ENCODE measurements around the gene PACS2.

PACS2 gene

DNA sequence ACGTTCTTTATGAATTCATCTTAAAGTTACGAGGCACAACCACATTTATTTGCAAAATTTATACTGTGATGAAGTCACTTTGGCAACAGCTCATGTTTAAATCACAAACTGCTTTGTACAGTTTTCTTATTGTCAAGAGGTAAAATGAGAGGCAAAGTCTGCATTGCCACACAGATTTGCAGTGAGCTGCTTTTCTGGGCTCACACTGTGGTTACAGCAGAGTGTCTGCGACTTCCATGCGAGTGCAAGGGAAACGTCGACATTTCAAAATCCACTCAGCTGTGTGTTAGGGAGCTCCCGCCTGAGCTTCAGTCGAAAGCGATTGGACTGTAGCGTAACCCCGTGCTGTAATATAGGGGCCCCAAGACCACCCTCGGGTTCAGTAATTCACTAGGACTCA lies 118.1 kb downstream of the PACS2 start:
- ATAC-seq = no peak
- TF ChIP-seq ZC3H10 (CRISPR knock-in tag; IDR thresholded peaks at IDR 0.05) (no peak), CSDC2 (CRISPR knock-in tag; IDR thresholded peaks at IDR 0.05) (no peak), TCF4 (CRISPR knock-in tag; IDR thresholded peaks at IDR 0.05; ENCODE audit: borderline replicate concordance) (no peak), ARNTL (CRISPR knock-in tag; IDR thresholded peaks at IDR 0.05; ENCODE audit: borderline replicate concordance, low read depth) (no peak), RARB (CRISPR knock-in tag; IDR thresholded peaks at IDR 0.05) (no peak), ZNF8 (CRISPR knock-in tag; IDR thresholded peaks at IDR 0.05) (no peak), ZFP3 (CRISPR knock-in tag; IDR thresholded peaks at IDR 0.05) (no peak), GLIS3 (CRISPR knock-in tag; IDR thresholded peaks at IDR 0.05) (no peak), ESRRG (CRISPR knock-in tag; IDR thresholded peaks at IDR 0.05) (no peak), PPARA (CRISPR knock-in tag; IDR thresholded peaks at IDR 0.05; ENCODE audit: borderline replicate concordance) (no peak), ZNF565 (CRISPR knock-in tag; conservative IDR thresholded peaks at IDR 0.05; ENCODE audit: low read depth) (no peak), ZFP30 (CRISPR knock-in tag; IDR thresholded peaks at IDR 0.05) (no peak), ISL1 (CRISPR knock-in tag; IDR thresholded peaks at IDR 0.05) (no peak), TOX (CRISPR knock-in tag; IDR thresholded peaks at IDR 0.05; ENCODE audit: borderline replicate concordance) (no peak), SNAI2 (CRISPR knock-in tag; IDR thresholded peaks at IDR 0.05) (no peak)
- TF ChIP-seq, protein P1, sequence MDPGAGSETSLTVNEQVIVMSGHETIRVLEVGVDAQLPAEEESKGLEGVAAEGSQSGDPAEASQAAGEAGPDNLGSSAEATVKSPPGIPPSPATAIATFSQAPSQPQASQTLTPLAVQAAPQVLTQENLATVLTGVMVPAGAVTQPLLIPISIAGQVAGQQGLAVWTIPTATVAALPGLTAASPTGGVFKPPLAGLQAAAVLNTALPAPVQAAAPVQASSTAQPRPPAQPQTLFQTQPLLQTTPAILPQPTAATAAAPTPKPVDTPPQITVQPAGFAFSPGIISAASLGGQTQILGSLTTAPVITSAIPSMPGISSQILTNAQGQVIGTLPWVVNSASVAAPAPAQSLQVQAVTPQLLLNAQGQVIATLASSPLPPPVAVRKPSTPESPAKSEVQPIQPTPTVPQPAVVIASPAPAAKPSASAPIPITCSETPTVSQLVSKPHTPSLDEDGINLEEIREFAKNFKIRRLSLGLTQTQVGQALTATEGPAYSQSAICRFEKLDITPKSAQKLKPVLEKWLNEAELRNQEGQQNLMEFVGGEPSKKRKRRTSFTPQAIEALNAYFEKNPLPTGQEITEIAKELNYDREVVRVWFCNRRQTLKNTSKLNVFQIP (CRISPR knock-in tag; IDR thresholded peaks at IDR 0.05; ENCODE audit: borderline replicate concordance, low read depth) = no peak
- TF ChIP-seq, protein P2, sequence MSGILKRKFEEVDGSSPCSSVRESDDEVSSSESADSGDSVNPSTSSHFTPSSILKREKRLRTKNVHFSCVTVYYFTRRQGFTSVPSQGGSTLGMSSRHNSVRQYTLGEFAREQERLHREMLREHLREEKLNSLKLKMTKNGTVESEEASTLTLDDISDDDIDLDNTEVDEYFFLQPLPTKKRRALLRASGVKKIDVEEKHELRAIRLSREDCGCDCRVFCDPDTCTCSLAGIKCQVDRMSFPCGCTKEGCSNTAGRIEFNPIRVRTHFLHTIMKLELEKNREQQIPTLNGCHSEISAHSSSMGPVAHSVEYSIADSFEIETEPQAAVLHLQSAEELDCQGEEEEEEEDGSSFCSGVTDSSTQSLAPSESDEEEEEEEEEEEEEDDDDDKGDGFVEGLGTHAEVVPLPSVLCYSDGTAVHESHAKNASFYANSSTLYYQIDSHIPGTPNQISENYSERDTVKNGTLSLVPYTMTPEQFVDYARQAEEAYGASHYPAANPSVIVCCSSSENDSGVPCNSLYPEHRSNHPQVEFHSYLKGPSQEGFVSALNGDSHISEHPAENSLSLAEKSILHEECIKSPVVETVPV (CRISPR knock-in tag; IDR thresholded peaks at IDR 0.05) = no peak
- TF ChIP-seq, protein P3, sequence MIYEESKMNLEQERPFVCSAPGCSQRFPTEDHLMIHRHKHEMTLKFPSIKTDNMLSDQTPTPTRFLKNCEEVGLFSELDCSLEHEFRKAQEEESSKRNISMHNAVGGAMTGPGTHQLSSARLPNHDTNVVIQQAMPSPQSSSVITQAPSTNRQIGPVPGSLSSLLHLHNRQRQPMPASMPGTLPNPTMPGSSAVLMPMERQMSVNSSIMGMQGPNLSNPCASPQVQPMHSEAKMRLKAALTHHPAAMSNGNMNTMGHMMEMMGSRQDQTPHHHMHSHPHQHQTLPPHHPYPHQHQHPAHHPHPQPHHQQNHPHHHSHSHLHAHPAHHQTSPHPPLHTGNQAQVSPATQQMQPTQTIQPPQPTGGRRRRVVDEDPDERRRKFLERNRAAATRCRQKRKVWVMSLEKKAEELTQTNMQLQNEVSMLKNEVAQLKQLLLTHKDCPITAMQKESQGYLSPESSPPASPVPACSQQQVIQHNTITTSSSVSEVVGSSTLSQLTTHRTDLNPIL (CRISPR knock-in tag; IDR thresholded peaks at IDR 0.05; ENCODE audit: low read depth) = no peak
- TF ChIP-seq, protein P4, sequence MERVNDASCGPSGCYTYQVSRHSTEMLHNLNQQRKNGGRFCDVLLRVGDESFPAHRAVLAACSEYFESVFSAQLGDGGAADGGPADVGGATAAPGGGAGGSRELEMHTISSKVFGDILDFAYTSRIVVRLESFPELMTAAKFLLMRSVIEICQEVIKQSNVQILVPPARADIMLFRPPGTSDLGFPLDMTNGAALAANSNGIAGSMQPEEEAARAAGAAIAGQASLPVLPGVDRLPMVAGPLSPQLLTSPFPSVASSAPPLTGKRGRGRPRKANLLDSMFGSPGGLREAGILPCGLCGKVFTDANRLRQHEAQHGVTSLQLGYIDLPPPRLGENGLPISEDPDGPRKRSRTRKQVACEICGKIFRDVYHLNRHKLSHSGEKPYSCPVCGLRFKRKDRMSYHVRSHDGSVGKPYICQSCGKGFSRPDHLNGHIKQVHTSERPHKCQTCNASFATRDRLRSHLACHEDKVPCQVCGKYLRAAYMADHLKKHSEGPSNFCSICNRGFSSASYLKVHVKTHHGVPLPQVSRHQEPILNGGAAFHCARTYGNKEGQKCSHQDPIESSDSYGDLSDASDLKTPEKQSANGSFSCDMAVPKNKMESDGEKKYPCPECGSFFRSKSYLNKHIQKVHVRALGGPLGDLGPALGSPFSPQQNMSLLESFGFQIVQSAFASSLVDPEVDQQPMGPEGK (CRISPR knock-in tag; IDR thresholded peaks at IDR 0.05; ENCODE audit: borderline replicate concordance) = no peak

DNA sequence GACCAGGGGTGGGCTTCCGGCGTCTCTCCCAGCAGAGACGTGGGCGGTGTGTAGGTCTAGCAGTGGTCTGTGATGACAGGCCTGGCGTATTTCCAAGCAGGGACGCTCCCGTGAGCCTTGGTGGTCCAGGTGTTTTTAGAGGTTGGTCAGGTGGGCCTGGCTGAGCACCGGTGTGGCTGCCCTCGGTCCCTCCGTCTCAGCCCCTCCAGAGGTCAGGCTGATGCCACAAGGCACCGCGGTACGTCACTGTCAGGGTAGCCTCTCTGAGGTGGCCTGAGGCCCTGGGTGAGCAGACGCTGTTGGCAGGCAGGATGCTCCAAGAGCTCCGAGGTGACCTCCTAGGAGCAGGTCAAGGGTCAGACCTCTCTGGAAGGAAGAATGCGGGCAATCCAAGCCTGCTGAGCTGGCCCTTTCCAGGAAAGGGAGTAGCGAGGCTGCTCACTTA lies 118.6 kb downstream of the PACS2 start:
- ATAC-seq = no peak
- TF ChIP-seq BACH2 (CRISPR knock-in tag; IDR thresholded peaks at IDR 0.05; ENCODE audit: borderline replicate concordance) = no peak
- TF ChIP-seq GLIS3 (CRISPR knock-in tag; IDR thresholded peaks at IDR 0.05) = no peak
- TF ChIP-seq RARB (CRISPR knock-in tag; IDR thresholded peaks at IDR 0.05) = no peak
- no peak for TF ChIP-seq ZNF565 (CRISPR knock-in tag; conservative IDR thresholded peaks at IDR 0.05; ENCODE audit: low read depth)
- TF ChIP-seq, protein P3 (CRISPR knock-in tag; IDR thresholded peaks at IDR 0.05; ENCODE audit: low read depth) = no peak
- TF ChIP-seq, protein P4 (CRISPR knock-in tag; IDR thresholded peaks at IDR 0.05; ENCODE audit: borderline replicate concordance) = no peak
- no peak for TF ChIP-seq ISL1 (CRISPR knock-in tag; IDR thresholded peaks at IDR 0.05)
- TF ChIP-seq, protein P2 (CRISPR knock-in tag; IDR thresholded peaks at IDR 0.05) = no peak
- no peak for TF ChIP-seq ARNTL (CRISPR knock-in tag; IDR thresholded peaks at IDR 0.05; ENCODE audit: borderline replicate concordance, low read depth)
- TF ChIP-seq TCF4 (CRISPR knock-in tag; IDR thresholded peaks at IDR 0.05; ENCODE audit: borderline replicate concordance) = no peak
- no peak for TF ChIP-seq ZFP3 (CRISPR knock-in tag; IDR thresholded peaks at IDR 0.05)
- TF ChIP-seq, protein P1 (CRISPR knock-in tag; IDR thresholded peaks at IDR 0.05; ENCODE audit: borderline replicate concordance, low read depth) = no peak
- no peak for TF ChIP-seq CSDC2 (CRISPR knock-in tag; IDR thresholded peaks at IDR 0.05)
- TF ChIP-seq ZFP30 (CRISPR knock-in tag; IDR thresholded peaks at IDR 0.05) = no peak
- TF ChIP-seq, protein P5, sequence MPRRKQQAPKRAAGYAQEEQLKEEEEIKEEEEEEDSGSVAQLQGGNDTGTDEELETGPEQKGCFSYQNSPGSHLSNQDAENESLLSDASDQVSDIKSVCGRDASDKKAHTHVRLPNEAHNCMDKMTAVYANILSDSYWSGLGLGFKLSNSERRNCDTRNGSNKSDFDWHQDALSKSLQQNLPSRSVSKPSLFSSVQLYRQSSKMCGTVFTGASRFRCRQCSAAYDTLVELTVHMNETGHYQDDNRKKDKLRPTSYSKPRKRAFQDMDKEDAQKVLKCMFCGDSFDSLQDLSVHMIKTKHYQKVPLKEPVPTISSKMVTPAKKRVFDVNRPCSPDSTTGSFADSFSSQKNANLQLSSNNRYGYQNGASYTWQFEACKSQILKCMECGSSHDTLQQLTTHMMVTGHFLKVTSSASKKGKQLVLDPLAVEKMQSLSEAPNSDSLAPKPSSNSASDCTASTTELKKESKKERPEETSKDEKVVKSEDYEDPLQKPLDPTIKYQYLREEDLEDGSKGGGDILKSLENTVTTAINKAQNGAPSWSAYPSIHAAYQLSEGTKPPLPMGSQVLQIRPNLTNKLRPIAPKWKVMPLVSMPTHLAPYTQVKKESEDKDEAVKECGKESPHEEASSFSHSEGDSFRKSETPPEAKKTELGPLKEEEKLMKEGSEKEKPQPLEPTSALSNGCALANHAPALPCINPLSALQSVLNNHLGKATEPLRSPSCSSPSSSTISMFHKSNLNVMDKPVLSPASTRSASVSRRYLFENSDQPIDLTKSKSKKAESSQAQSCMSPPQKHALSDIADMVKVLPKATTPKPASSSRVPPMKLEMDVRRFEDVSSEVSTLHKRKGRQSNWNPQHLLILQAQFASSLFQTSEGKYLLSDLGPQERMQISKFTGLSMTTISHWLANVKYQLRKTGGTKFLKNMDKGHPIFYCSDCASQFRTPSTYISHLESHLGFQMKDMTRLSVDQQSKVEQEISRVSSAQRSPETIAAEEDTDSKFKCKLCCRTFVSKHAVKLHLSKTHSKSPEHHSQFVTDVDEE (CRISPR knock-in tag; IDR thresholded peaks at IDR 0.05) = no peak
- no peak for TF ChIP-seq TOX (CRISPR knock-in tag; IDR thresholded peaks at IDR 0.05; ENCODE audit: borderline replicate concordance)
- TF ChIP-seq ZC3H10 (CRISPR knock-in tag; IDR thresholded peaks at IDR 0.05) = no peak
- no peak for TF ChIP-seq ESRRG (CRISPR knock-in tag; IDR thresholded peaks at IDR 0.05)
- no peak for TF ChIP-seq SNAI2 (CRISPR knock-in tag; IDR thresholded peaks at IDR 0.05)
